ENCODE data around the gene TTR. TPM values are rescaled to one million over a fixed set of nuclear protein-coding genes. Genes with fewer than 3 reads are reported as not detected.
A peak's percentile ranks its signal among the peaks of the same experiment; 100 is the strongest.

TTR gene
- total and polyA plus RNA-seq, 2 of the 13 experiments (the other 11 are each of a cell fraction or from before 2014, with no cell fraction given) = 91.3 to 496 TPM

- H3K9ac ChIP-seq (ENCODE audit: insufficient read depth, low read depth, low read length) = no peak overlapping the region
- intact Hi-C loops (cut with micrococcal nuclease; ENCODE audit: unreplicated experiment) (loop anchor here (10.0 kb wide), 1 partner anchor 211 kb away; no protein-coding TSS in a partner anchor), in situ Hi-C loops (cut with HindIII; ENCODE audit: extremely low pct_ligation_motif_present, low pct_unique_long_range_greater_than_20kb) (no loop called here)
- H4K20me1 ChIP-seq (ENCODE audit: insufficient read depth, low read length) = no peaks in the 10 kb centered on the region
- H3K79me2 ChIP-seq (ENCODE audit: insufficient read depth, low read length) = no peaks in the 10 kb centered on the region
- H3K4me3 ChIP-seq (replicated peaks in 1 of 3; ENCODE audit: insufficient read depth in 1 of 3, low read depth in 2 of 3, low read length in 3 of 3) = no peak overlapping the region
- H3K27ac ChIP-seq (ENCODE audit: extremely low read length, insufficient read depth, low read length) = no peak overlapping the region
- H3K4me1 ChIP-seq (ENCODE audit: insufficient read depth, low read length) = peaks cover 38% of the 10 kb centered on the region
- ATAC-seq (no peak), FAIRE-seq (no peak), DNase-seq (ENCODE audit: low spot score) (no peak)
- CTCF ChIA-PET (ENCODE audit: low intra/inter-chr PET ratio, low total read pairs) = no interaction called here
- no peak overlapping the region for H2AFZ ChIP-seq (ENCODE audit: low read length)
- no peak for TF ChIP-seq THAP11 (CRISPR knock-in tag; IDR thresholded peaks at IDR 0.05)
- no peak for TF ChIP-seq ZNF331 (CRISPR knock-in tag; IDR thresholded peaks at IDR 0.05)
- POLR2A ChIA-PET = no interaction called here
- no peaks in the 10 kb centered on the region for H3K9me3 ChIP-seq (ENCODE audit: low read length)
- no peaks in the 10 kb centered on the region for H3K27me3 ChIP-seq (ENCODE audit: control insufficient read depth in 1 of 2, insufficient read depth in 2 of 2, low read length in 2 of 2)
- no peak overlapping the region for H3K4me2 ChIP-seq (ENCODE audit: low read depth, low read length)
- peaks cover 0 to 9% of the 10 kb centered on the region in 2 experiments; a peak in 2 of 5 replicates for H3K36me3 ChIP-seq (replicated peaks in 1 of 2; ENCODE audit: control insufficient read depth in 1 of 2, insufficient read depth in 2 of 2, low read length in 2 of 2)
- no TSS peak for BruUV-seq (replicated peaks)
Observed at GRCh38 chr18:31603315-31603714, 11.6 kb downstream of the TTR start.

DNA sequence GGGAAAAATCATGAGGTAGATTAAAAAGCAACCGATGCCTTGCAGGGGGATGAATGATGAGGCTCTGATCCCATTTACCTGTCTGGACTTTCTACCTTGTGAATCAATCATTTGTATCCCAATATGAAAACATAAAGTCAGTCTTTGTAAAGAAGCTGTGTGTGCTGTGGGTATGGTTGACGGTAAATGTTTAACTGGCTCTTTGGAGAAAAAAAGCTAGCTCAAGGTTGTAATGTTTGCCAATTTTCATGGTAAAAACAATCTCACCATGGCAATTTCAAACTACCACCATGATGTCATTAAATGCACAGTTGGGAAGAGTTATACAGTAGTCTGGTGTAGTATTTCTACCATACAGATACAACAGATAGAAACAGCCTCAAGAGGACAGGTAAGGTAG lies 14.6 kb downstream of the TTR start:
- Histone ChIP-seq H3K9ac (ENCODE audit: insufficient read depth, low read depth, low read length) (peak overlapping the region; percentile 24; the same call in 1 of the 2 replicates), H4K20me1 (ENCODE audit: insufficient read depth, low read length) (no peaks in the 10 kb centered on the region), H3K9me3 (ENCODE audit: low read length) (no peaks in the 10 kb centered on the region), H3K36me3 (replicated peaks in 1 of 2; ENCODE audit: control insufficient read depth in 1 of 2, insufficient read depth in 2 of 2, low read length in 2 of 2) (no peaks in the 10 kb centered on the region), H3K4me2 (ENCODE audit: low read depth, low read length) (peak overlapping the region; percentile 56), H3K79me2 (ENCODE audit: insufficient read depth, low read length) (no peaks in the 10 kb centered on the region), H2AFZ (ENCODE audit: low read length) (no peak overlapping the region), H3K27ac (ENCODE audit: extremely low read length, insufficient read depth, low read length) (peak overlapping the region; percentile 67), H3K4me3 (replicated peaks in 1 of 3; ENCODE audit: insufficient read depth in 1 of 3, low read depth in 2 of 3, low read length in 3 of 3) (no peak overlapping the region; a peak in 1 of 6 replicates), H3K27me3 (ENCODE audit: control insufficient read depth in 1 of 2, insufficient read depth in 2 of 2, low read length in 2 of 2) (no peaks in the 10 kb centered on the region), H3K4me1 (ENCODE audit: insufficient read depth, low read length) (peaks cover 67% of the 10 kb centered on the region)
- WGBS (ENCODE audit: low lambda C conversion rate) = 2% methylated on average over 2 of the region's 2 CpGs
- CTCF ChIA-PET (ENCODE audit: low intra/inter-chr PET ratio, low total read pairs) = no interaction called here
- POLR2A ChIA-PET = interaction anchor here (0.8 to 1.2 kb wide), 5 partner anchors 8 to 30 kb away, joined by 3 to 10 read pairs (median 5); partner anchors contain the start of gene TTR
- in situ Hi-C loops (cut with HindIII; ENCODE audit: extremely low pct_ligation_motif_present, low pct_unique_long_range_greater_than_20kb) = no loop called here
- peak; percentile 46 for FAIRE-seq
- peak; percentile 89 for DNase-seq (ENCODE audit: low spot score)
- peak; percentile 74 for ATAC-seq
- intact Hi-C loops (cut with micrococcal nuclease; ENCODE audit: unreplicated experiment) = loop anchor here (10.0 kb wide), 1 partner anchor 209 kb away; no protein-coding TSS in a partner anchor
- BruUV-seq (replicated peaks) = no TSS peak
- TF ChIP-seq ZNF747 (CRISPR knock-in tag; IDR thresholded peaks at IDR 0.05; ENCODE audit: borderline replicate concordance) (no peak), MIER3 (CRISPR knock-in tag; IDR thresholded peaks at IDR 0.05; ENCODE audit: borderline replicate concordance) (no peak), NR1H2 (CRISPR knock-in tag; IDR thresholded peaks at IDR 0.05; ENCODE audit: borderline replicate concordance, low read depth) (no peak), ZNF280D (CRISPR knock-in tag; IDR thresholded peaks at IDR 0.05) (no peak), ATF7 (IDR thresholded peaks at IDR 0.05) (peak; percentile 85), ATF7 (CRISPR knock-in tag; IDR thresholded peaks at IDR 0.05) (no peak), CREBL2 (CRISPR knock-in tag; IDR thresholded peaks at IDR 0.05; ENCODE audit: borderline replicate concordance) (no peak), NFIC (IDR thresholded peaks at IDR 0.05; ENCODE audit: low read length) (0 out of 2 replicates have a peak, but pooled peaks have one; percentile 36), TMF1 (CRISPR knock-in tag; IDR thresholded peaks at IDR 0.05; ENCODE audit: low read depth) (no peak), GATAD1 (CRISPR knock-in tag; IDR thresholded peaks at IDR 0.05) (no peak), ZC3H13 (CRISPR knock-in tag; IDR thresholded peaks at IDR 0.05) (no peak), NFE2 (CRISPR knock-in tag; IDR thresholded peaks at IDR 0.05) (no peak)
- TF ChIP-seq, protein P1, sequence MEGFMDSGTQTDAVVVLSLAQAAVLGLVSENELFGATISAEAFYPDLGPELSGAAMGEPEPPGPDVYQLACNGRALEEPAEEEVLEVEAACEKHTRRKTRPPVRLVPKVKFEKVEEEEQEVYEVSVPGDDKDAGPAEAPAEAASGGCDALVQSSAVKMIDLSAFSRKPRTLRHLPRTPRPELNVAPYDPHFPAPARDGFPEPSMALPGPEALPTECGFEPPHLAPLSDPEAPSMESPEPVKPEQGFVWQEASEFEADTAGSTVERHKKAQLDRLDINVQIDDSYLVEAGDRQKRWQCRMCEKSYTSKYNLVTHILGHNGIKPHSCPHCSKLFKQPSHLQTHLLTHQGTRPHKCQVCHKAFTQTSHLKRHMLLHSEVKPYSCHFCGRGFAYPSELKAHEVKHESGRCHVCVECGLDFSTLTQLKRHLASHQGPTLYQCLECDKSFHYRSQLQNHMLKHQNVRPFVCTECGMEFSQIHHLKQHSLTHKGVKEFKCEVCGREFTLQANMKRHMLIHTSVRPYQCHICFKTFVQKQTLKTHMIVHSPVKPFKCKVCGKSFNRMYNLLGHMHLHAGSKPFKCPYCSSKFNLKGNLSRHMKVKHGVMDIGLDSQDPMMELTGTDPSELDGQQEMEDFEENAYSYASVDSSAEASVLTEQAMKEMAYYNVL (CRISPR knock-in tag; IDR thresholded peaks at IDR 0.05; ENCODE audit: borderline replicate concordance) = no peak

Measured in HepG2 (cell line).